T-helper 2 cell treated with Interferon-gamma antibody and Interleukin-4, amounts not matched to agents 5 μg/mL and 100 μg/mL, for 36 hours (primary cell): ENCODE data around the gene ALKBH4.
A peak's percentile ranks its signal among the peaks of the same experiment; 100 is the strongest.
"Not testable (repeated sequence)": the region's sequence is repeated elsewhere in the genome, so short reads cannot be mapped to it uniquely, and the experiment has no call there.

Experiments used
- DNase-seq: peaks from one replicate; pipeline ENCODE4 v3.0.0; 2021; ENCODE audit warnings: low spot score
- H3K27ac Mint-ChIP-seq: one replicate; pipeline ENCODE4 v1.8.0; 2021; ENCODE audit warnings: mild to moderate bottlenecking, mixed read lengths
- H3K27me3 Mint-ChIP-seq: one replicate; pipeline ENCODE4 v1.8.0; 2021; ENCODE audit warnings: low read depth, mixed read lengths
- H3K36me3 Mint-ChIP-seq: one replicate; pipeline ENCODE4 v1.8.0; 2021; ENCODE audit warnings: low read depth, mixed read lengths
- H3K4me1 Mint-ChIP-seq: one replicate; pipeline ENCODE4 v1.8.0; 2021; ENCODE audit warnings: low read depth, mixed read lengths
- H3K4me3 Mint-ChIP-seq: one replicate; pipeline ENCODE4 v1.8.0; 2022; ENCODE audit warnings: mild to moderate bottlenecking, moderate library complexity, mixed read lengths
- H3K9me3 Mint-ChIP-seq: one replicate; pipeline ENCODE4 v1.8.0; 2021; ENCODE audit warnings: mixed read lengths

Gene ALKBH4, protein sequence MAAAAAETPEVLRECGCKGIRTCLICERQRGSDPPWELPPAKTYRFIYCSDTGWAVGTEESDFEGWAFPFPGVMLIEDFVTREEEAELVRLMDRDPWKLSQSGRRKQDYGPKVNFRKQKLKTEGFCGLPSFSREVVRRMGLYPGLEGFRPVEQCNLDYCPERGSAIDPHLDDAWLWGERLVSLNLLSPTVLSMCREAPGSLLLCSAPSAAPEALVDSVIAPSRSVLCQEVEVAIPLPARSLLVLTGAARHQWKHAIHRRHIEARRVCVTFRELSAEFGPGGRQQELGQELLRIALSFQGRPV

DNA sequence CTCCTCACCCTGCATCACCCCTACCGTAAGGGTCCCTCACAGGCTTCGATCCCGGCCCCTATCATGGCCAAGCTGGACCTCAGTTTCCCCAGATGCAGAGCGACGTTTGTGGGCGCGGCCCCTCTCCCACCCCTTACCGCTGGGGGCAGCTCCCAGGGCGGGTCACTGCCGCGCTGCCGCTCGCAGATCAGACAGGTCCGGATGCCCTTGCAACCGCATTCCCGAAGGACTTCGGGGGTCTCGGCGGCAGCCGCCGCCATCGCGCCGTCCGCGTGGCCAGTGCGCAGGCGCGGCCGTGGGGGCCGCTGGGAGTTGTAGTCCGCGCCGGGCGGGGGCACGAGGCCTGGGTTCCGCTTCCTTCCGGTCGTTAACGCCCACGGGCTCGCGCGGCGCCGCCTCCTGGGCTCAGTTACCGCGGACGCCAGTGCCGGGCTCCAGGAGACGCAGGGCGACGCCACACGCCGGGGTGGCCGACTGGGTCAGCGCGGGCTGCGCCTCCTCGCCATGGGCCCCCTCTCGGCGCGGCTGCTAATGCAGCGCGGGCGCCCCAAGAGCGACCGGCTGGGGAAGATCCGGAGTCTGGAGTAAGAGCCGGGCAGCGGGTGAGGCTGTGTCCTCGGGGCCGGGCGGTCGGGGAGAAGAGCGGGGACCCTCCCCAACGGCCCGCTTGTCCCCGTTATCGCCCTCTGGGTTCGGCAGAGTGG lies at the start of gene ALKBH4, which contains the start of gene LRWD1:
Gene ALKBH4 (minus strand): TSS at position 287 of the 704 bp plus-strand sequence. CDS start 27 bp downstream, at position 260.
Gene LRWD1 (plus strand): TSS at position 408 of the 704 bp plus-strand sequence. CDS start 97 bp downstream, at position 505.
- Mint-ChIP-seq H3K27me3 (no peaks in the 10 kb centered on the region), H3K4me1 (peaks cover 18% of the 10 kb centered on the region), H3K4me3 (peak within 1 kb of the TSS; percentile 94), H3K36me3 (peaks cover 7% of the 10 kb centered on the region), H3K9me3 (no peaks in the 10 kb centered on the region), H3K27ac (peak within 1 kb of the TSS; percentile 80)
- DNase-seq = peak; percentile 97

DNA sequence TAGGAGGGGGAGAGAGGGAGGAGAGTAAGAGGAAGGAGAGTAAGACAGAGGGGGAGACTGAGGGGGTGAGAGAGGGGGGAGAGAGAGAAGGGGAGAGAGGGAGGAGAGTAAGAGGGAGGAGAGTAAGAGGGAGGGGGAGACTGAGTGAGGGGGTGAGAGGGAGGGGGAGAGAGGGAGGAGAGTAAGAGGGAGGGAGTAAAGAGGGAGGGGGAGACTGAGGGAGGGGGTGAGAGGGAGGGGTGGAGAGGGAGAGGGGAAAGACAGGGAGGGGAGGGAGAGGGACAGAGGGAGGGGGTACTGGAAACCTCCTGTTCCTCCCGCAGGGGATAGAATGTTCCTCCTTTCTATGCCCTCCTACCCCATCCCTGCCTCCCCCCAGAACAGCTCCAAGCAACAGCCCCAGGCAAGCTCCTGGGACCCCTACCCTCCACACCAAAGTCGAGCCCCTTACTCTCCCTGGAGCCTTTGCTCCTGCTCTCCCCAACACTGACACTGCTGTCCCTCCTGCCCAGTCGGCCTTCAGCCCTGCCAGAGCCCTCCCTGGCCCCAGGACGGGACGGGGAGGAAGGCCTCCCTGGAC lies 48.1 kb upstream of the ALKBH4 start:
- H3K9me3 Mint-ChIP-seq, DNase-seq, H3K36me3 Mint-ChIP-seq, H3K27me3 Mint-ChIP-seq, H3K4me1 Mint-ChIP-seq, H3K27ac Mint-ChIP-seq, H3K4me3 Mint-ChIP-seq: not testable (repeated sequence)

DNA sequence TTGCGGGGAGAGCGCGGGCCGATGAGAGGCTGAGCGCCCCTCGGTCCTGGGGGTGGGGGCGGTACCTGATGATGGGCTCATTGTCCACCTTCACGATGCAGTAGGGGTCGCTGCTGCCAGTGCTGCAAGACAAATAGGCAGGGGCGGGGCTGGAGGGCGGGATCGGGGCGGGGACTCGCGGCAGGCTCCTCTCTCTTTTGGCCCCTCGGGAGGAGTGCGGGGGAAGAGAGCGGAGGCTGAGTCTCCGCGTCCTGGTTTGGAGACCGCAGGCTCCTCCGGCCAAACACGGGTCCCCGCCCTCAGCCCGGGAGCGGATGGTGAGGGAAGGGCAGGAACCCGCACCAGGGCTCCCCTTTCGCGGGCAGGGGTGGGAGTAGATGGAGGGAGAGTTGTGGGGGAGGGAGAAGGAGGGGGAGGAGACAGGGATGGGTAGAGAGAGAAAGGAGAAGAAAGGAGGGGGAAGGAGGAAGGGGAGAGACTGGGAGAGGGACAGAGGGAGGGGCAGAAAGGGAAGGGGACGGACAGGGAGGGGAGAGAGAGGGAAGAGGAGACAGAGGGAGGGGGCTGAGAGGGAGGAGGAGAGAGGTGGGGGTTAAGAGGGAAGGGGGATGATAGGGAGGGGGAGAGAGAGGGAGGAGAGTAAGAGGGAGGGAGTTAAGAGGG lies 47.3 kb upstream of the ALKBH4 start:
- not testable (repeated sequence) for H3K27me3 Mint-ChIP-seq, H3K4me3 Mint-ChIP-seq, H3K9me3 Mint-ChIP-seq, H3K4me1 Mint-ChIP-seq, H3K27ac Mint-ChIP-seq, H3K36me3 Mint-ChIP-seq, DNase-seq

DNA sequence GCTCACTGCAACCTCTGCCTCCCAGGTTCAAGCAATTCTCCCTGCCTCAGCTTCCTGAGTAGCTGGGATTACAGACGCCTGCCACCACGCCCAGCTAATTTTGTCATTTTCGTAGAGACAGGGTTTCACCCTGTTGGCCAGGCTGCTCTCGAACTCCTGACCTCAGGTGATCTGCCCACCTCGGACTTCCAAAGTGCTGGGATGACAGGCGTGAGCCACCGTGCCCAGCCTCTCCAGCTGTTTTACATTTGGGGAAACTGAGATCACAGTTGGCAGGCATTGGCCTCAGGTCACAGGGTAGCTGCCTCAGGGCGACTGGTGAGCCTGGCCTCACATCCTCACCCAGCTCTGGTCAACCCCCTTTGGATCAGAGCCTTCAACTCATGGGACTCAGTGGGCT lies 45.9 kb upstream of the ALKBH4 start:
- not testable (repeated sequence) for H3K4me1 Mint-ChIP-seq, H3K9me3 Mint-ChIP-seq, H3K36me3 Mint-ChIP-seq, H3K4me3 Mint-ChIP-seq, DNase-seq, H3K27me3 Mint-ChIP-seq, H3K27ac Mint-ChIP-seq

DNA sequence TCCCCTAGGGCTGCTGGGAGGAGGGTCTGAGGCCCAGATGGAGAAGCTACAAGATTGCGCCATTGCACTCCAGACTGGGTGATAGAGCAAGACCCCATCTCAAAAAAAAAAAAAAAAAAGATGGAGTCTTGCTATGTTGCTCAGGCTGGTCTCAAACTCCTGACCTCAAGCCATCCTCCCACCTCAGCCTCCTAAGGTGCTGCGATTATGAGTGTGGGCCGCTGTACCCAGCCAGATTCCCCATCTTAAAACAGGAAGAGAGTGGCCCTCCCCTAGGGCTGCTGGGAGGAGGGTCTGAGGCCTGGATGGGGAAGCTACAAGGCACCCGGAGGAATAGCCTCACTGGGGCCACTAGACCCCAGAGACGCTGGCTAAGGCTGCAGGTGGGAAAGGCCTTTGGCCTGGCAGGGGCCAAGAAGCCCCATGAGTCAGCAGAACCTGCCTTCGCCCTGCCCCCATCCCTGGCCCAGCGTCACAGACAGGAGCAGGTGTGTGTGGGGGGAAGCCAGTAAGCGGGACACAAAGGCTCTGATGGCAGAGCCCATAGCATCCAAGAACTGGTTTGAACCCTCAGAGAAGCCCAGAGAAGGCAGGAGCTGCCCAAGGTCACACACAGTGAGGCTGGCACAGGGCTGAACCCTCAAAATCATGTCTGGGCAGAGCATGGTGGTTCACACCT lies 42.9 kb upstream of the ALKBH4 start:
- H3K27ac Mint-ChIP-seq, H3K27me3 Mint-ChIP-seq, H3K36me3 Mint-ChIP-seq, DNase-seq, H3K4me1 Mint-ChIP-seq, H3K9me3 Mint-ChIP-seq, H3K4me3 Mint-ChIP-seq: not testable (repeated sequence)

DNA sequence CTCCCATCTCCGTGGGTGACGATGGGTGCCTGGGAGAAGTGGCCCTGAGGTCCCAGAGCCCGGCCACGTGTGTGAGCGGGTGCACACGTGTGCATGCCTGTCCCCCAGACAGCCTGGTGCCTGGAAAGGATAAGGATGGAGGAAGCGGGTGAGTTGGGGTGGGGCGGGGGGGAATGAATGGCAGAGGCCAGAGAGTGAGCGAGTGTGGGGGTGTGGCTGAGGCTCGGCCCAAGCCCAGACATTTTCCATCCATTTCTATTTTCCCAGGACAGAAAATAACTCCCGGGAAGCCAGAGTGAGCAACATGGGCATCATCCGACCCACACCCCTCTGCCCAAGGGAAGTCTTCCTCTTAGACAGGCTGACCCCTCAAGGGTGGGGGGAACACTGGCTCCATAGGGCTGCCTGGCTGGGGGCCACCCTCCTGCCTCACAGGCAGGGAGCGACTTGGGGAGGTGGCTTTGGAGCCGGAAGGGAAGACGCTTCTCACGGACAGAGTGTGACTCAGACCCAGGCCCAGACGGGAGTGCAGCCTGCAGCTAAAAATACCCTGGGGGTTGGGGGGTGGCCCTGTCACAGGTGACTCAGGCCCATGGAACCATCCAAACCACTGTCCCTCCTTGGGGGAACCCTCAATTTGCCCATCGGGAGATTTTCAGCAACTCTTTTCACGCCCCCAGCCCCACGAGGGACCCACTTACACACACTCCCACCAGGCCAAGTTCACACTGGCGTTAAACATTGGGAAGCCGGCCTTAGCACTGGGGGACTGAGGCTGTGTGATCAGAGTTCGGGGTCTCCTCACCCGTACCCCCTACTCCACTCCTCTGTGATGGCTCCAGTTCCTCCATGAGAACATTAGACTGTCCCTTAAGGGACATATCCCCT lies 40.9 kb upstream of the ALKBH4 start:
- not testable (repeated sequence) for H3K9me3 Mint-ChIP-seq, DNase-seq, H3K4me3 Mint-ChIP-seq, H3K4me1 Mint-ChIP-seq, H3K36me3 Mint-ChIP-seq, H3K27me3 Mint-ChIP-seq, H3K27ac Mint-ChIP-seq

DNA sequence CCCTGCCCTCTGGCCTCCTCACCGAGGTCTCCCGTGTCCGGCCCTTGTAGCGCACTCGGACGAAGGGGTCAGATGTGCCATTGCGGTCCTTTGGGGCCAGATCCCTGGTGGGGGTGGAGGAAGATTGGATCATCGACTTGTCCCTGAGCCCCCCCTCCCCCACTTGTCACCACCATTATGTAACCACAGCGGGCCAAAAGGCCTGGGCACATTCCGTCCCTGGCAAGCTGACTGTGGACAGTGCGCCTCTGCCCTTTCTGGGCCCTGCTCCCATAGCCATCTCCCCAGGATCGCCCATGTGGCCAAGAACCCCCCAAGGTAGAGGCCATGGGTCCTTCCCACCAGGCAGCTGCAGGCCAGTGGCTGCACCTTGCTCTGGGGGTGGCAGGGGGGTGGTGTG lies 38.5 kb upstream of the ALKBH4 start:
- H3K4me3 Mint-ChIP-seq, H3K9me3 Mint-ChIP-seq, H3K4me1 Mint-ChIP-seq, H3K36me3 Mint-ChIP-seq, H3K27me3 Mint-ChIP-seq, DNase-seq, H3K27ac Mint-ChIP-seq: not testable (repeated sequence)

DNA sequence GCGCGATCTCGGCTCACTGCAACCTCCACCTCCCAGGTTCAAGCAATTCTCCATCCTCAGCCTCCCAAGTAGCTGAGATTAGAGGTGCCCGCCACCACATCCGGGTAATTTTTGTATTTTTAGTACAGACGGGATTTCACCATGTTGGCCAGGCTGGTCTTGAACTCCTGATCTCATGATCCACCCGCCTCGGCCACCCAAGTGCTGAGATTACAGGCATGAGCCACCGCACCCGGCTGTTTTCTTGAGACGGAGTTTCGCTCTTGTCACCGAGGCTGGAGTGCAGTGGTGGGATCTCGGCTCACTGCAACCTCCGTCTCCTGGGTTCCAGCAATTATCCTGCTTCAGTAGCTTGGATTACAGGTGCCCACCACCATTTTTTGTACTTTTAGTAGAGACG lies 33.7 kb upstream of the ALKBH4 start:
- not testable (repeated sequence) for H3K27ac Mint-ChIP-seq, H3K4me1 Mint-ChIP-seq

DNA sequence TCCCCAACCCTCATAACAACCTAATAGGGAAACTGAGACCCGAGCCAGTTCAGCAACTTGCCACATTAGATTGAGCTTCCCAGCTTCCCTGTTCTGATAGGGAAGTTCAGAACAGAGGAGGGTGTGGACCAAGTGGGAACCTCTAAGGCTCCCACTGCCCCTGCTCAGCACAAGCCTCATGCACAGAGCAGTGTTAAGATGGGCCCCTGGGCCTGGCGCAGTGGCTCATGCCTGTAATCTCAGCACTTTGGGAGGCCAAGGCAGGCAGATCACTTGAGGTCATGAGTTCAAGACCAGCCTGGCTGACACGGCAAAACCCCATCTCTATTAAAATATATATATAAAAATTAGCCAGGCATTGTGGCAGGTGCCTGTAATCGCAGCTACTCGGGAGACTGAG lies 32.6 kb upstream of the ALKBH4 start:
- not testable (repeated sequence) for H3K4me3 Mint-ChIP-seq, H3K27me3 Mint-ChIP-seq, H3K36me3 Mint-ChIP-seq, H3K4me1 Mint-ChIP-seq, H3K27ac Mint-ChIP-seq, H3K9me3 Mint-ChIP-seq, DNase-seq

More for the DNA sequence above, 33.7 kb upstream of the ALKBH4 start:
- not testable (repeated sequence) for H3K4me3 Mint-ChIP-seq, H3K36me3 Mint-ChIP-seq, H3K27me3 Mint-ChIP-seq, DNase-seq, H3K9me3 Mint-ChIP-seq

DNA sequence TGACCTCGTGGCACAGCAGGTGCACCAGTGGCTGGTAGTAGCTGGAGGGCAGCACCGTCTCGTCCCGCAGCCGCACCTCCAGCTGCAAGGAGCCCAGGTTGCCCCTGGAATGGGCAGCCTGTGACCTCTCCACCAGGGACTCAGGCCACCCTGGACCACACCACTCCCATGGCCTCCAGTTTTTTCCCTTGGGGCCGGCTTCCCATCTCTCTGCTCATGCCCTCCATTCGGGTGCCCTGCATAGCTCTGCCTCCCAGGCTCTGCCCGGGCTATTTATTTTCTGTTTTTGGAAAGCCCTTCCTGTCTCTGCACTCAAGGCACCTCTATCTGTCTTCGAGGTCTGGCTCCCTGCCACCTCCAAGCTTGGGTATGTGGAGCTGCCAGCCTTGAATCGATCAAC lies 32.2 kb upstream of the ALKBH4 start:
- not testable (repeated sequence) for DNase-seq, H3K27ac Mint-ChIP-seq, H3K27me3 Mint-ChIP-seq, H3K4me3 Mint-ChIP-seq, H3K9me3 Mint-ChIP-seq, H3K4me1 Mint-ChIP-seq, H3K36me3 Mint-ChIP-seq

DNA sequence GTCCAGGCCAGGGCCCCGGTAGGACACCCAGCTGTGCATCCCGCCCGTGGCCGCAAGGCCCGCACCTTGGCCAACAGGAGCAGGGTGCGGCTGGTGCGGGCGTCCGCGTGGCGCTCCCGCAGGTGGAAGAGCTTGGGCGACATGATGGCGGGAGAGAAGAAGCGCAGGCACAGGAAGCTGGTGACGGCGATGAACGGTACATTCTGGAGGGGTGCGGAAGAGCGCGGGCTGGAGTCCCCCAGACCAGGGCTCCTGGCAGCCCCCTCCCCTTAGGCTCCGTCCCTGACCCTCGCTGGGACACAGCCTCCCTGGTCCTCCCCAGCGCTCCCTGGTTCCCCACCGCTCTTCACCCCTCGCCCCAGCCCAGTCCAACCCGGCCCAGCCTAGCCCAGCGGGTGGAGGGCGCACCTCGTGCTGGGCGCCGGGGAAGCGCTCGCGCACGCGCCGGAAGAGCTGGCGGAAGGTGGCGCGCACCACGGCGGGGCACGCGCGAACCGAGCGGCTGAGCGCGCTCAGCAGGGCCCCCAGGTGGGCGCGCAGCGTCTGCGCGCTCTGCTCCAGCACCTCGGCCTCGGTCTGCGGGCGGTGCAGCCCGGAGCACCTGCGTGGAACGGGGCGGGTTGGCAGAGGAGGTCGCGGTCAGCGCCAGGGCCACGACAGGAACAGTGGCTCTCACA lies 29.9 kb upstream of the ALKBH4 start:
- H3K4me3 Mint-ChIP-seq, DNase-seq, H3K9me3 Mint-ChIP-seq: not testable (repeated sequence)

DNA sequence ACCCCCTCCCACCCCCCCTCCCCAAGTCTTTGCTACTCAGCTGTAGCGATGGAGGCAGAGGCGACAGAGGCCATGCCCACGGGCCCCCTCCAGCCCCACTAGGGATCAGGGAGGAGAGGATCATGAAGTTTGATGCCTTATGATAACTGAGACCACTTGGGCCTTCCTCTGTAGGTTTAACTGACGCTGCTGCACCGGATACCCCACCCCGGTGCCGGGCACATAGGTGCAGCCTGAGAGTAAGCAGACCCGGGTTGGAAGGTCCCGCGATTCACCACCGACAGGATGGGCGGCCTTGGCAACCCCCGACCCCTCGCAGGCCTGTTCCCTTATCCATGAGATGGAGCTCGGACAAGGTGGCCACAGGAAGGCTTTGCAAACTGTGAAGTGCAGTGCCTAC lies 29.4 kb upstream of the ALKBH4 start:
- H3K4me3 Mint-ChIP-seq, H3K27me3 Mint-ChIP-seq, H3K4me1 Mint-ChIP-seq, H3K9me3 Mint-ChIP-seq, H3K36me3 Mint-ChIP-seq, DNase-seq: not testable (repeated sequence)
- peak overlapping the region; percentile 41 for H3K27ac Mint-ChIP-seq

More for the DNA sequence above, 29.9 kb upstream of the ALKBH4 start:
- H3K27ac Mint-ChIP-seq, H3K4me1 Mint-ChIP-seq, H3K36me3 Mint-ChIP-seq, H3K27me3 Mint-ChIP-seq: not testable (repeated sequence)
